Bone marrow (tissue), 2 donors: ENCODE measurements around the gene HDHD3.
"Not testable (repeated sequence)": the region's sequence is repeated elsewhere in the genome, so short reads cannot be mapped to it uniquely, and the experiment has no call there.

Source experiments
- DNase-seq, 2 donors: peaks; one replicate each; lab custom pipeline; 2025; lab: John Stamatoyannopoulos, UW

The HDHD3 gene

GRCh38 chr9:113389451-113389850, 12.7 kb upstream of the HDHD3 start:
- no peak for DNase-seq

- no peak for DNase-seq
Measured at GRCh38 chr9:113388833-113389232, 12.0 kb upstream of the HDHD3 start.

- DNase-seq: no peak
Measured at GRCh38 chr9:113387560-113388230, 10.9 kb upstream of the HDHD3 start.

- DNase-seq: no peak
Measured at GRCh38 chr9:113386571-113387393, 10.0 kb upstream of the HDHD3 start.

- no peak for DNase-seq
Measured at GRCh38 chr9:113381909-113382411, 5.2 kb upstream of the HDHD3 start.

GRCh38 chr9:113381441-113381840, 4.7 kb upstream of the HDHD3 start:
- DNase-seq: not testable (repeated sequence)

- DNase-seq: no peak
Measured at GRCh38 chr9:113380869-113381378, 4.1 kb upstream of the HDHD3 start.

- not testable (repeated sequence) for DNase-seq
Measured at GRCh38 chr9:113379829-113380210, 3.0 kb upstream of the HDHD3 start.

- not testable (repeated sequence) for DNase-seq
Measured at GRCh38 chr9:113379094-113379828, 2.5 kb upstream of the HDHD3 start.

GRCh38 chr9:113375057-113376023, 1.4 kb downstream of the HDHD3 start:
- no peak for DNase-seq

GRCh38 chr9:113373676-113374392, 3.0 kb downstream of the HDHD3 start:
- no peak for DNase-seq

- DNase-seq: no peak
Measured at GRCh38 chr9:113373256-113373655, 3.5 kb downstream of the HDHD3 start.

GRCh38 chr9:113372059-113372458, 4.7 kb downstream of the HDHD3 start:
- DNase-seq: no peak

- no peak for DNase-seq
Measured at GRCh38 chr9:113370806-113371325, 5.9 kb downstream of the HDHD3 start.

- no peak for DNase-seq
Measured at GRCh38 chr9:113369855-113370140, 7.0 kb downstream of the HDHD3 start.

- DNase-seq: no peak
Measured at GRCh38 chr9:113368982-113369854, 7.6 kb downstream of the HDHD3 start.

- DNase-seq: no peak
Measured at GRCh38 chr9:113368348-113368981, 8.3 kb downstream of the HDHD3 start.

- DNase-seq: not testable (repeated sequence)
Measured at GRCh38 chr9:113365652-113366051, 11.1 kb downstream of the HDHD3 start.

GRCh38 chr9:113364951-113365350, 11.8 kb downstream of the HDHD3 start:
- no peak for DNase-seq
